Coronary artery (tissue), 2 donors: ENCODE results near the gene ZC3H18.
A peak's percentile ranks its signal among the peaks of the same experiment; 100 is the strongest.

Source experiments
- DNase-seq: peaks from one replicate; pipeline ENCODE4 v3.0.0-alpha.2; 2017; ENCODE audit warnings: low spot score
- H3K27ac ChIP-seq, 2 donors: fragments of 200-600 bp; sonication (generic); one replicate each; pipeline ENCODE4 v1.5.1; 2016 to 2019
- H3K4me3 ChIP-seq: fragments of 200-600 bp; sonication (generic); 2 replicates; pipeline ENCODE4 v1.5.1; 2016; ENCODE audit warnings: mild to moderate bottlenecking, moderate library complexity
- CTCF ChIP-seq: fragments of 200-600 bp; sonication (generic); IDR thresholded peaks from one replicate; pipeline ENCODE4 v1.5.1; 2019; ENCODE audit warnings: antibody characterized with exemption

ZC3H18 gene

GRCh38 chr16:88631384-88631783 is 61.2 kb downstream of the ZC3H18 start:
- no peak for TF ChIP-seq CTCF
- Histone ChIP-seq H3K4me3 (no peak overlapping the region), H3K27ac (no peak overlapping the region)
- DNase-seq: no peak

- TF ChIP-seq CTCF: no peak
- Histone ChIP-seq H3K27ac (no peak overlapping the region), H3K4me3 (no peak overlapping the region)
- no peak for DNase-seq
Measured at GRCh38 chr16:88631920-88632586, 61.9 kb downstream of the ZC3H18 start.

GRCh38 chr16:88632587-88632930 is 62.4 kb downstream of the ZC3H18 start:
- no peak for TF ChIP-seq CTCF
- H3K4me3 ChIP-seq: no peak overlapping the region
- DNase-seq: no peak
- no peak overlapping the region for H3K27ac ChIP-seq

- no peak for DNase-seq
- H3K27ac ChIP-seq: no peak overlapping the region
- TF ChIP-seq CTCF: no peak
- peak overlapping the region; percentile 63 for H3K4me3 ChIP-seq
Measured at GRCh38 chr16:88633684-88634140, 63.5 kb downstream of the ZC3H18 start.

GRCh38 chr16:88634141-88634993 is 64.2 kb downstream of the ZC3H18 start:
- peak overlapping the region; percentile 63 for H3K4me3 ChIP-seq
- DNase-seq: no peak
- no peak for TF ChIP-seq CTCF
- peak overlapping the region in 1 of 2 donors; percentile 19 for H3K27ac ChIP-seq

GRCh38 chr16:88634994-88635670 is 64.9 kb downstream of the ZC3H18 start:
- Histone ChIP-seq H3K4me3 (peak overlapping the region; percentile 63), H3K27ac (no peak overlapping the region)
- no peak for DNase-seq
- no peak for TF ChIP-seq CTCF
